Aorta (tissue), 5 donors: ENCODE data around the gene GALNTL6. TPM values are rescaled to one million over a fixed set of nuclear protein-coding genes. Genes with fewer than 3 reads are reported as not detected.

Source experiments
- ATAC-seq: fragments of 200-7000 bp; cut with Tn5 transposase; one replicate; pipeline ENCODE4 v1.9.1; 2022; ENCODE audit warnings: moderate library complexity; ENCODE audit not compliant: low FRiP score
- DNase-seq, 2 donors: peaks; one replicate each; pipeline ENCODE4 v3.0.0-alpha.2; 2020
- H3K27ac ChIP-seq, 2 donors: one replicate each; pipeline ENCODE4 v1.5.1; 2013; ENCODE audit warnings: low read length in 2 of 2, mild to moderate bottlenecking in 2 of 2, moderate library complexity in 2 of 2, control low read depth in 1 of 2, inconsistent platforms in 1 of 2, low read depth in 1 of 2
- H3K27me3 ChIP-seq, 2 donors: one replicate each; pipeline ENCODE4 v1.6.1; 2013; ENCODE audit warnings: control low read depth in 1 of 2, low read length in 1 of 2, mild to moderate bottlenecking in 1 of 2, moderate library complexity in 1 of 2; ENCODE audit not compliant: insufficient read depth in 2 of 2, control insufficient read depth in 1 of 2
- H3K36me3 ChIP-seq, 2 donors: one replicate each; pipeline ENCODE4 v1.6.1; 2013; ENCODE audit warnings: control low read depth in 1 of 2, low read length in 1 of 2, mild to moderate bottlenecking in 1 of 2; ENCODE audit not compliant: insufficient read depth in 2 of 2, control insufficient read depth in 1 of 2
- H3K4me1 ChIP-seq, 2 donors: one replicate each; pipeline ENCODE4 v1.6.1; 2013; ENCODE audit warnings: low read length in 2 of 2, control low read depth in 1 of 2, mild to moderate bottlenecking in 1 of 2, moderate library complexity in 1 of 2; ENCODE audit not compliant: insufficient read depth in 2 of 2, control insufficient read depth in 1 of 2
- H3K4me3 ChIP-seq, 2 donors: one replicate each; pipeline ENCODE4 v1.5.1; 2013; ENCODE audit warnings: low read length in 2 of 2, control low read depth in 1 of 2, mild to moderate bottlenecking in 1 of 2
- H3K9me3 ChIP-seq: one replicate; pipeline ENCODE4 v1.6.1; 2013; ENCODE audit warnings: mild to moderate bottlenecking, low read length; ENCODE audit not compliant: control insufficient read depth
- WGBS, 2 donors: extraction: QIAGEN DNeasy Blood & Tissue Kit; methylation state at CpG; one replicate each; pipeline ENCODE4 v1.1.7; 2013; 5-methylcytosine and 5-hydroxymethylcytosine counted together
- intact Hi-C, 2 donors: fragments of 100-400 bp; cut with DNase I; formaldehyde crosslinking; loops; one replicate each; pipeline versions ENCODE4 v1.14.2 to v1.15.0; 2022
- polyA plus RNA-seq, 2 donors: library from polyadenylated mRNA; stranded (reverse); fragments of 200-250 nt; gene quantifications; one replicate each; pipeline ENCODE4 v1.2.3, GENCODE V29; 2013
- total RNA-seq, 2 donors: library from RNA; stranded (reverse); fragmentation: NEBNext Ultra II Directional; extraction: Animal tissue kit (Norgen Biotek cat#: 25700); gene quantifications; one replicate each; pipeline ENCODE4 v1.2.1, GENCODE V29; 2021
- donor health status: healthy with polysubstance abuse.
- donor health status: Bipolar disorder and iron deficiency.
- donor health status: DM: no; HTN: no; CAD: no.
- donor health status: DM: no; HTN: no; CAD: no.
- donor health status: DM: yes; HTN: yes; CAD: no.

Gene GALNTL6
- total and polyA plus RNA-seq, 4 donors, result 0.39 to 1.6 (median 0.46) TPM; not detected in 1

DNA sequence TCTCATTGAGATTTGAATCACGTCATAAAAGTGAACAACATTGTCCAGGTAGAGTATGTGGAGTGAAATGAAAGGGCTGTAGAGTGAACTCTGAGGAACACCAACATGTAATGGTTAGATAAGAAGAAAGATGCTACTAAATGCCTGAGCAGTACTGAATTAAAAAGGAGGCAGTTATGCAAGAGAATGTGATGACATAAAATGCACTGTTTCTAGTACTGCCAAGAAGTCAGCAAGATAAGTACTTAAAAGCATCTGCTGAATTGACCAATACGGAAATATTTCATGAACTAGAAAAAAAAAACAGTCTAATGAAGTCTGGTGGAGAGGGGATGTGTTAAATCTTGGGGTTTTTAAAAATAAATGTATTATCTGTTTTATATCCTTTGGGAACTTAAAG lies 771.6 kb downstream of the GALNTL6 start:
- Histone ChIP-seq H3K4me1 (no peaks in the 10 kb centered on the region), H3K4me3 (no peak overlapping the region), H3K36me3 (no peaks in the 10 kb centered on the region), H3K27me3 (no peaks in the 10 kb centered on the region), H3K27ac (no peak overlapping the region), H3K9me3 (peaks cover 1% of the 10 kb centered on the region)
- WGBS, 2 donors, result 68 to 79% methylated on average over 2 of the region's 2 CpGs
- intact Hi-C loops, result no loop called here
- DNase-seq, result no peak
- no peak for ATAC-seq

DNA sequence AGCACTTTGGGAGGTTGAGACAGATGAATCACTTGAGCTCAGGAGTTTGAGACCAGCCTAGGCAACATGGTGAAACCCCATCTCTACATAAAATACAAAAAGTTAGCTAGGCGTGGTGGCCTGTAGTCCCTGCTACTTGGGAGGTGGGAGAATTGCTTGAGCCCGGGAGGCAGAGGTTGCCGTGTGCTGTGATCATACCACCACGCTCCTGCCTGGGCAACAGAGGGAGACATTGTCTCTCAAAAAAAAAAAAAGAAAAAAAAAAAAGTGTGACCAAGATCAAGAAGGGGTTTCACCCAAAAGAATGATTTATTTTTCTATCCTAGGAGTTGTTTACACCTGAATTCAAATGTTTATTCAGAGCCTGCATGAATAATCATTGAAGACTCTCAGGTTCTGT lies 783.0 kb downstream of the GALNTL6 start:
- no peak overlapping the region for H3K4me3 ChIP-seq
- no peak for ATAC-seq
- H3K27me3 ChIP-seq, result no peaks in the 10 kb centered on the region
- DNase-seq, result no peak
- H3K36me3 ChIP-seq, result no peaks in the 10 kb centered on the region
- no peak overlapping the region for H3K27ac ChIP-seq
- H3K4me1 ChIP-seq, result no peaks in the 10 kb centered on the region
- no peaks in the 10 kb centered on the region for H3K9me3 ChIP-seq
- WGBS, 2 donors, result 41 to 49% methylated on average over 4 of the region's 4 CpGs
- intact Hi-C loops, result no loop called here

DNA sequence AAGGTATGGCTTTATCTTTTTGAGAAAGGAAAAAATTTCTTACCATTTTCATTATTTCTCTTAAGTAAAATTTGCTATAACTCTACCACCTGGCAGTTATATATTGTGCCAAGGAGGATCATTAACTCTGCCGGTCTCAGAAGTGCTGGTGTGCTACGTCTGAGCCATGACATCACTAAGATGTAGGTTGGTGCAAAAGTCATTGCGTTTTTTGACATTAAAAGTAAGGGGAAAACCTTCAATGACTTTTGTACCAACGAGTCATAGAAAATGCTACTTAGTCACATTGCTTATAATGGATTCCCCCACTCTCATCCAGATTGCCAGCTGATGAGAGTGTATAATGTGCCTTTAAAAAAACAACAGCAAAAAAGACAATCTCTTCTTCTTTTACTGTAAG lies 786.4 kb downstream of the GALNTL6 start:
- Histone ChIP-seq H3K27ac (no peak overlapping the region), H3K4me3 (no peak overlapping the region), H3K27me3 (no peaks in the 10 kb centered on the region), H3K36me3 (no peaks in the 10 kb centered on the region), H3K9me3 (no peaks in the 10 kb centered on the region), H3K4me1 (no peaks in the 10 kb centered on the region)
- ATAC-seq, result no peak
- no peak for DNase-seq
- intact Hi-C loops, result no loop called here
- WGBS, 2 donors, result 73% methylated on average over 4 of the region's 4 CpGs

DNA sequence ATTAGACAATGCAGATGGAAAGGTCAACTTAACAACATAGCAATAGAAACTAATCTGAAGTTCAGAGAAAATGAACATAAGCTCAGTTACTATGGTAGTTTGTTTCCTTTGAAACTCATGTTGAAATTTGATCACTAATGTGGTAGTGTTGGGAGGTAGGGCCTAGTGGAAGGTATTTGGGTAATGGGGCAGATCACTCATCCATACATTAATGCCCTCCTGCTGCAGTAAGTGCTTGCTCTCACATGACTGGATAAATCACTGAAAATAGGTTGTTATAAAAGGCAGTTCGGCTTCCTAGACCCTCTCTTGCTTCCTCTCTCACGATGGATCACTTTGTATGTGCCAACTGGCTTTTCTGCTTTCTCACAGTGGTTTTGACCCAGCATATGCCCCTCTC lies 788.0 kb downstream of the GALNTL6 start:
- peaks cover 1% of the 10 kb centered on the region for H3K9me3 ChIP-seq
- no peak overlapping the region for H3K4me3 ChIP-seq
- intact Hi-C loops, result no loop called here
- no peak overlapping the region for H3K27ac ChIP-seq
- WGBS, 2 donors, result 43 to 53% methylated on average over 2 of the region's 2 CpGs
- H3K36me3 ChIP-seq, result no peaks in the 10 kb centered on the region
- ATAC-seq (no peak), DNase-seq (no peak)
- H3K27me3 ChIP-seq, result no peaks in the 10 kb centered on the region
- no peaks in the 10 kb centered on the region for H3K4me1 ChIP-seq

DNA sequence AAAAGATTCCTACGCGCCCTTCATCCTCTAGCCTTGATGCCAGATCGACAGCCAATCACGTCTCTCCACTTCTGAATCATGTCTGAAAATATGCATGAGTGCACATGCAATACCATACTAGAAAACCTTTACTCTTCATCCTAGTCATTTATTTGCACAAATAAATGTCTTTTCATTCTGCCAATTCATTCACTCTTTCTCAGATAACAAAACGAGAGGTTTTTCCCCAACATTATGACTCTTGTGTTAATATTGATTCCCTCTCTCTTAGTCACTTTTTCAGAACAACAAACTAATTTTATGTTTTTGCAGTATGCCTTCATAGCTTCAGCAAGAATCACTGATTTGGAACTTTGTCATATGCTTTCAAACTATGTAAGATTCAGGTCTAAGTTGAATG lies 806.0 kb downstream of the GALNTL6 start:
- H3K4me1 ChIP-seq, result no peaks in the 10 kb centered on the region
- H3K4me3 ChIP-seq, result no peak overlapping the region
- no peaks in the 10 kb centered on the region for H3K36me3 ChIP-seq
- no peak overlapping the region for H3K27ac ChIP-seq
- no peaks in the 10 kb centered on the region for H3K27me3 ChIP-seq
- ATAC-seq, result no peak
- no peaks in the 10 kb centered on the region for H3K9me3 ChIP-seq
- DNase-seq, result no peak
- 81 to 83% methylated on average over 5 of the region's 5 CpGs for WGBS, 2 donors
- intact Hi-C loops, result no loop called here

DNA sequence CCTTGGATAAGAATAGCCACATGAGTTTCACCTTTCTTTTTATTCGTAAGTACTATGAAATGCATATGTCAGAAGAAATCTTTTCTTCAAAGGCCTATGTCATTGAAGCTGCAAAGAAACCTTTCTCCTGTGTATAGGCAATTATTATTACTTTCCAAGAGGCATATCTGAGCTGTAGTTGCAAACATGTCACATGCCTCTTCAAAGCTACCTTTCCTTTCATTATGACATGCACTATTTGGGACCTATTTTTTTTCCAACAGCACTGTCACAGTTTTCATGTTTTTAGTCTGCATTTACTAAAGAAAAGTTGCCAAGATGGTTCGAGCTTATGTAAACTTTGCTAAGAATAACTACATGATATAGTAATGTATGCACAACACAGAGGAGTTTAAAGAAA lies 806.6 kb downstream of the GALNTL6 start:
- H3K27ac ChIP-seq, result no peak overlapping the region
- intact Hi-C loops, result no loop called here
- H3K9me3 ChIP-seq, result no peaks in the 10 kb centered on the region
- H3K36me3 ChIP-seq, result no peaks in the 10 kb centered on the region
- WGBS, 2 donors, result 35 to 42% methylated on average over 2 of the region's 2 CpGs
- ATAC-seq, result no peak
- H3K27me3 ChIP-seq, result no peaks in the 10 kb centered on the region
- no peak overlapping the region for H3K4me3 ChIP-seq
- DNase-seq, result no peak
- no peaks in the 10 kb centered on the region for H3K4me1 ChIP-seq

DNA sequence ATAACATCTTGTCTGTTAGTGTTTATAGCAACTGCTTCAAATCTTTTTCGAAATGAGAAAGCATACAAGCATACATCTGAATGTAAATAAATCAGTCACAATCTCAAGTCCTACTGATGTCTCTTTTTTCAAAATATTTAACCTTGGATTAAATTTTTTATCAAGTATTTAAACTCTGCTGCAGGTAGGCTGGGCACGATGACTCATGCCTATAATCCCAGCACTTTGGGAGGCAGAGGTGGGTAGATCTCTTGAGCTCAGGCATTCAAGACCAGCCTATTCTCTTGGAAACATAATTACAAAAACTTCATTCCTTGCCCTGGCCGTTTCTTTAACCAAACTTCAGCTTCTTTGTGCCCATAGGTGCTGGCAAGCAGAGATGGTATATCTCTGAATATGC lies 815.1 kb downstream of the GALNTL6 start:
- Histone ChIP-seq H3K9me3 (no peaks in the 10 kb centered on the region), H3K36me3 (no peaks in the 10 kb centered on the region), H3K27ac (no peak overlapping the region), H3K4me1 (no peaks in the 10 kb centered on the region), H3K27me3 (no peaks in the 10 kb centered on the region), H3K4me3 (no peak overlapping the region)
- ATAC-seq (no peak), DNase-seq (no peak)
- WGBS, 2 donors, result 68% methylated on average over 3 of the region's 3 CpGs
- intact Hi-C loops, result no loop called here

DNA sequence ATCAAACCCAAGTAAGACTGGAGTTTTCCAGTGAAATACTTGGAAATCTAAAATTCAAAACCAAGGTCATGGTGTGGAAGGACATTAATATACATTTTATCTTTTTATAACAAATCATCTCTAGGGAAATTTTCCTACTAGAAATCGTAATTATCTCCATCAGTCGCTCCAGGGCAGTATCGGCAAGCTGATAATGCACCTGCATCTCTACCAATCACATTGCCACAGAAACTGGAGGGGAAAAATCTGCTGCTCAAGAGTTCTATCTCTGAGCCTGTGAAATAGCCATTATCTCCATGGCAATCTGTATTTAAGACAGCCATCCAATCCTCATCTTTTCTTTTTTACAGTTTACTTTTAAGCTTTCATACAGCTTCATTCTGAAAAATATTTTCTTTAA lies 817.1 kb downstream of the GALNTL6 start:
- 67 to 78% methylated on average over 3 of the region's 3 CpGs for WGBS, 2 donors
- H3K9me3 ChIP-seq, result no peaks in the 10 kb centered on the region
- no peak for ATAC-seq

DNA sequence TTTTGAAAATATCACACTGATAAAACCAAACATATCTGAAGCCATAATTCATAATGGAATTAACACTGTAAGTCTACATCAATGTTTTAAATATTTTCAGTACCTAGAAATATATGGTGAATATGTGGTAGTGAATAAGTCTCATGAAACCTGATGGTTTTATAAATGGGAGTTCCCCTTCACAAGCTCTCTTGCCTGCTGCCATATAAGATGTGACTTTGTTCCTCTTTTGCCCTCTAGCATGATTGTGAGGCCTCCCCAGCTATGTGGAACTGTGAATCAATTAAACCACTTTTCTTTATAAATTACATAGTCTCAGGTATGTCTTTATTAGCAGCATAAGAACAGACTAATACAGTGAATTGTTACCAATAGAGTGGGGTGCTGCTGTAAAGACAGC lies 818.6 kb downstream of the GALNTL6 start:
- Histone ChIP-seq H3K27me3 (no peaks in the 10 kb centered on the region), H3K36me3 (no peaks in the 10 kb centered on the region), H3K4me1 (no peaks in the 10 kb centered on the region), H3K27ac (no peak overlapping the region), H3K9me3 (no peaks in the 10 kb centered on the region), H3K4me3 (no peak overlapping the region)
- DNase-seq, result no peak
- intact Hi-C loops, result no loop called here
- no peak for ATAC-seq

More for the DNA sequence above, 817.1 kb downstream of the GALNTL6 start:
- no peaks in the 10 kb centered on the region for H3K27me3 ChIP-seq
- intact Hi-C loops, result no loop called here
- no peak overlapping the region for H3K4me3 ChIP-seq
- no peaks in the 10 kb centered on the region for H3K36me3 ChIP-seq
- DNase-seq, result no peak
- H3K4me1 ChIP-seq, result no peaks in the 10 kb centered on the region
- no peak overlapping the region for H3K27ac ChIP-seq
